Activated naive CD8-positive, alpha-beta T cell treated with anti-CD3 and anti-CD28 coated beads, Interleukin-2, amount 50 U/mL, for 16 hours (primary cell): ENCODE results near the gene SNRPD3.
"Not testable (repeated sequence)": the region's sequence is repeated elsewhere in the genome, so short reads cannot be mapped to it uniquely, and the experiment has no call there.

Experiments
- DNase-seq: peaks from one replicate; pipeline ENCODE4 v3.0.0-alpha.2; 2020; ENCODE audit warnings: low read depth, low spot score

The SNRPD3 gene

DNA sequence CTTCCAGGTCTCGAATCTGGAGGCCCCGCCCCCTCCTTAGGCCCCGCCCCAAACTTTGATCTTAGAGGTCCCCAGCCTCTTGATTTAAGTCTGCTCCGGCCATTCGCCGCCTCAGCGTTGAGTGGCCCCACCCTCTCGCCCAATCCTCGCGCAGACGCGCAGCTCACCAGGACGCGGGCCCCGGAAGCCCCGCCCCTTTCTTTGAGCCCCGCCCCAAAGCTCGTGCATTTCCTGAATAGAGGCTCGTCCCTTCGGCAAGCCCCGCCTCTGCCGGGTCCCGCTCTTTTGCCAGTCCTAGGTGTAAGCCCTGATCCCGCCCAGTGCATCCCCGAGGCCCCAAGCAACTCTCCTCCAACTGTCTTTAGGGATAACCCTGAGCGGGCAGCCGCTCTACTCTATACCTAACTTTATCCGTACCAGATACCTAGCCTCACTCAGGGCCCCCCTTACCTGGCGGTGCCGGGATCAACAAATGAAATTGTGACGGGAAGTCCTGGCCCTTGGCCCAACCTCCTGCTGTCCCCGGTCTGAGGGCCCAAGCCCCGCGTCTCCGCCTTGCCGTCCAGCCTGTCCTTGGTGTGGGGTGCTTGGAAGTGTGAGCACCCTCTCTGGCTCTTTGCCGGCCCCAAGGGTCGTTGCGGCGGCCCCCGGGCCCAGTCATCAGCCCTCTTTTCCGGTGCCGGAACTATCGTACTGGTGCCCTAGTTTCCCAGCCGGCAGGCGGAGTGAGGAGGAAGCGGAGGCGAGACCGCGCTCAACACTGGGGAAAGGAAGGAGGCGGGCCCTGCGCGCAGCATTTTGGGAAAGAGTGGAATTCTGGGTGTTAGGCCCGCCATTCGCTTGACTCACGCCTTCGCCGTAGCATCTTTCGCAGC, at the start of gene SNRPD3:
Gene SNRPD3, plus strand, starts transcription at position 835 of the 875 bp plus-strand sequence. CDS start 1,676 bp downstream, outside the sequence.
- DNase-seq = peak; percentile 100

DNA sequence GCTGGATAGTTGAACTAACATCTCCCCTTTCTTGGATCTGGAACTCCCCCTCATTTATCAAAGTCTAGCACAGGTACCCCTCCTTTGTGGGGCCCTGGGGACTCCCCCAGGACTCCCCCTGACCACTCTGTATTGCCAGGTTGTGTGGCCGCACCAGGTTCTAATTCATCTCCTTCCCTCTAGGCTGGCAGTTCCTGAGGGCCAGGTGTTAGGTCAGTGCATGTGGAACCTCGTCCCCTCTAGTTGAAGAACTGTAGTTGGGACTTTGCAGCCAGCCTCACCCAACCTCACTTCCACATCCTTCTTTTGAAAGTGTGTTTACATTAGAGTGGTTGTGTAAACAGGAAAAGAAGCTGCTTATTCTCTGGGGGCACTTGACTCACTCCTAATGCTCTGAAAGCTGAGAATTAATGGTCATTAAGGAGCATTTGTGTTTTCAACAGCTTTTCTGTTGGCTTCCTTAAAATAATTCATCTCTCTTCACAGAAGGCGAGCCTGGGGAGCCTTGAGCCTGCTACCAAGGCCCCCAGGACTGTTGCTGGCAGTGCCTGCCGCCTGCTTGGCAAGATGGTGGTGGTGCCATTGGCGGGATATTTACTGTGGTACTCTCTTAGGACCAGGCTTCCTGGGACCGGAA, 48.9 kb upstream of the SNRPD3 start:
- no peak for DNase-seq

DNA sequence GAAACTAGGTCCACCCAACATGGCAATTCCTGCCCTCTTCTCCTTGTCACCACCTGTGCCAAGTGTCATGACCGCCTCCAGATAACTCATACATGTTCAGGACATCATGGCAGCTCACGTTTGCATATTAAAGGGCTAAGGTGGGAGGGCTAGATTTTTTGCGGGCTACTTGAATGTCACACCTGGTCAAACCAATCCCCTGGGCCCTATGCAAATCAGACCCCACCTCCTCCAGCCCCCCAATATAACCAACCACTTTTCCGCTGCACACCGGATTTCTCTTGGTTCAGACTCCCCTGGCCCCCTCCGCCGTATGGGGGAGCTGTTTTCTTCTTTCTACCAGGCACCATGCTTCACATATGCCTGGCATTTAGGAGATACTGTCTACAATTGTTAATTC, 48.1 kb upstream of the SNRPD3 start:
- no peak for DNase-seq

DNA sequence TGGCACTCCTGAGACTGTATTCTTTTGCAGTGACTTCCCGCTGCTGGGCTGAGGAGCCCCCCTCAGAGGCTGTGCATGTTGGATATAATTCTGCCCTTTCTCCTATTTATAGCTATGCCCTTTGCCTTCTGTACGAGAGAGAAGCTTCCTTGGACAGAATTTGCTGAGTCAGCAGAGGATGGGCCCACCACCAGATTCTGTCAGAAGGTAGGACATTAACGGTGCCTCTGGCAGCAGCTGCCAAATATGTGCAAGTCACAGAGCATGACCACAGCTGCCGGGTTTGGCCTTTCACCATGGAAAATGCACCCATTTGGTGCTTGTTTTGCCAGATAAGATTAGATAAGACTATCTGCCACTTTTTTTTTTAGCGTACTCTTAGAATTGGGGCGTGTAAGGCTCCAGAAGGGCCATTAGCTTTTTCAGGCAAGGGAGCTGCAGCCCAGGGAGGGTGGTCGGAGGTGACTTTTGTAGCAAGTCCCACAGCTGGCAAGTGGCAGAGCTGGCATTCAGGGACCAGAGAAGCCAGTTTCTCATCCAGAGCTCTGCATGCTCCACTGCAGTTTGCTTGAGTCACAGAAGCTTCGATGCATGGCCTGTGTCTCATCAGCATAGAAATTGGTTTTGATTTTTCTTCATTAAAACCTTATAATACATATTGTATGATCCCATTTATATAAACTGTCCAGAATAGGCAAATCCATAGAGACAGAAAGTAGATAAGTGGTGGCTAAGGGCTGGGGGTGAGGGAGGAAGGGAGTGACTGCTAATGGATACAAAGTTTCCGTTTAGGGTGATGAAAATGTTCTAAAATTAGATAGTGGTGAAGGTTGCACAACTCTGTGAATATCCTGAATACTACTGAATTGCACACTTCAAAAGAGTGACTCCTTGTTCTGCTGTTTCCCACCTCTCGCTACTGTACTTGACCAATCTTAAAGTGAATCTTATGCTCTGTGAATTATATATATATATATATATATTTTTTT, 44.9 kb upstream of the SNRPD3 start:
- no peak for DNase-seq

DNA sequence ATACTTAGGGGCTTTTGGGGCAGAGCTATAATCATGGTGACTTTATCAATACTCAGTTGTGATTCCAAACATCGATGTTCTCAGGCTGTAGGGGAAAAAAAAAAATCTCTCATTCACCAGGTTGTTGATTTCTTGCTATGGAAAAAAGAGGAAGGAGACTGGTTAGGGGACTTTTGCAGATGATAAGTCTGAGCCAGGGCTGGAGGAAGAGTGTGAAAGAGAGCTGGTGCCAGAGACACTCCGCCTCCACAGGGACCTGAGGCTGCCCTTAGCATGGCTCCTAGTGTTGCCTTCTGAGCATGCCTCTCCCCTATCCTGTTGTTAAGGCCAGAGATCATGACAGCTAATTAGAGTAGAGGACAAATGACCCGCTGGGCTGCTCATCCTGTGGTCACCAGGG, 43.8 kb upstream of the SNRPD3 start:
- no peak for DNase-seq

DNA sequence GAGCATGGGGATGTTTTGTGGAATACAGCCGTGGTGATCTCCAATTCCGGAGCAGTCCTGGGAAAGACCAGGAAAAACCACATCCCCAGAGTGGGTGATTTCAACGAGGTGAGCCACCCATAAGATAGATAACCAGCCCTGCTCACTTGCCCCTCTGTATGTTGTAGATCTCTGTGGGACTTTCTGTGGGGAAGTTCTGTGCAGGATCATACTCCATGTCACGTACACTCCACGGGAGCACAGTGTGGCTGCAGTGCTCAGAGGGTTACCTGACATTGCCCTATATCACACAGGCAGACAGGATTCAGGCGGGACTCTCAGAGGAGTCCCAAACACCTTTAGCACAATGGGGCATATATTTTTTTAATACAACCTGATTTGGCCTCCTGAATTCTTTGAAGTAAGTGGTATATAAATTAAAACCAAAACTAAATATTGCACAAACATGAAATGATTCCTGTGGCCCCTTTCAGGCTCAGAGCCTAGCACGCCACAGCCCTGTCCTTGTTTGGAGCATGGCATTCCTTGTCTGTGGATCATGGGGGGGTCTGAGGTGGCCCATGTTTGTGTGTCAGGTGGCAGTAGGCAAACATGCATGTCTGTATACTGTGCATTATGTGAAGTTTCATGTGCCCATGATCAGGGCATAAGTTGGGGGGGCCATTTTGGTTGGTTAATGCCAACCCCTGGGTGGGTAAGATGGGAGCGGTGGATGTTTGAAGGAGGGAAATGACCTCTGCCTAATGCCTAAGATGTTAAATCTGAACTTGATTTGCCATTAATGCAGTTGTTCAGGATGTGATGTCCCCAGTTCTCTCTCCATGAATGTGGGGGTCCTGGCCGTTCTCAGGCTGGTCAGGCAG, 42.2 kb upstream of the SNRPD3 start:
- DNase-seq = no peak

DNA sequence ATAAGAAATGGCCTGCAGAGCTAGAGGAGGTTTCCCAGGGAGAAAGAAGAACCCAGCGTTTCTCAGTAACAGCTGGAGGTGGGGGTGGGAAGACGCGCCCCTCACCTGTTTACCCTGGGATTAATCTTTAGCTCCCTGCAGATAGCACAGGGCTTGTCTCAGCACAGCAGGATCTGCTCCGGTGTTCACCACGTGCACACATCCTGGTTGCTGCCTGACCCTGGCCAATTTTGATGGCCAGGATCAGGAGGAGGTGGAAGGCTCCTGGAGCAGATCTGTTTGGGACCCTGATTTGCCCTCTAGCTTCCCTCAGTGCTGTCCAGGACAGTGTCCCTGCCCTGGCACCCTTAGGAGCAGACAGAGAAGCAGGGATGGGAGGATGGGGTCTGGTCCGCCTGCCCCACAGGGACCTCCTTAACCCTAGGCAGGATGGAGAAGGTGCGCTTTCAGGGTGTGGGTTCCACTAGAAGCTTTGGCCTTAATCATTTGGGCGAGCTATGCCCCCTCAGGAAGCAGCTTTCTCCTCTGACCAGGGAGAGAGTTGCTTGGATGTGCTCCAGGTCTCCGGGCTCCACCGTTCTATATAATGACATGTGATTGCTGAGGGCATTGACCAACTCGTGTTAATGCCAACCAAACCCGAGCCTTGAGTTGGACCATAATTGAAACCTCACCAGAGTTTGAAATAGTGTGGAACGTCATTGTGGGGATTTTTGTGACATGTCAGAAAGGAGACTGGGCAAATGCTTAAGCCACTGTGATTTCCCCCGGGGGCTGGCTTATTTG, 41.4 kb upstream of the SNRPD3 start:
- no peak for DNase-seq

DNA sequence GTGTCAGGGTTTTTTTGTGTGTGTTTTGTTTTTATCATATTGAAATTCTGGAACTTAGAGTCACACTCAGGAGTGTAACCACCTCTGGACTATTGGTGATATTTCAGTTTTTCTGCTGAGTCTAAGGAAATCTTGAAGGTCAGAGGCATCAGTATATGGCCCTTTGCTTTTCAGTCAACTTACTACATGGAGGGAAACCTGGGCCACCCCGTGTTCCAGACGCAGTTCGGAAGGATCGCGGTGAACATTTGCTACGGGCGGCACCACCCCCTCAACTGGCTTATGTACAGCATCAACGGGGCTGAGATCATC, 40.8 kb upstream of the SNRPD3 start:
- DNase-seq = no peak

- no peak for DNase-seq
Observed at GRCh38 chr22:24516301-24516737, 39.5 kb upstream of the SNRPD3 start.

- DNase-seq = no peak
Observed at GRCh38 chr22:24517446-24517845, 38.4 kb upstream of the SNRPD3 start.

- DNase-seq = no peak
Observed at GRCh38 chr22:24518228-24518627, 37.6 kb upstream of the SNRPD3 start.

DNA sequence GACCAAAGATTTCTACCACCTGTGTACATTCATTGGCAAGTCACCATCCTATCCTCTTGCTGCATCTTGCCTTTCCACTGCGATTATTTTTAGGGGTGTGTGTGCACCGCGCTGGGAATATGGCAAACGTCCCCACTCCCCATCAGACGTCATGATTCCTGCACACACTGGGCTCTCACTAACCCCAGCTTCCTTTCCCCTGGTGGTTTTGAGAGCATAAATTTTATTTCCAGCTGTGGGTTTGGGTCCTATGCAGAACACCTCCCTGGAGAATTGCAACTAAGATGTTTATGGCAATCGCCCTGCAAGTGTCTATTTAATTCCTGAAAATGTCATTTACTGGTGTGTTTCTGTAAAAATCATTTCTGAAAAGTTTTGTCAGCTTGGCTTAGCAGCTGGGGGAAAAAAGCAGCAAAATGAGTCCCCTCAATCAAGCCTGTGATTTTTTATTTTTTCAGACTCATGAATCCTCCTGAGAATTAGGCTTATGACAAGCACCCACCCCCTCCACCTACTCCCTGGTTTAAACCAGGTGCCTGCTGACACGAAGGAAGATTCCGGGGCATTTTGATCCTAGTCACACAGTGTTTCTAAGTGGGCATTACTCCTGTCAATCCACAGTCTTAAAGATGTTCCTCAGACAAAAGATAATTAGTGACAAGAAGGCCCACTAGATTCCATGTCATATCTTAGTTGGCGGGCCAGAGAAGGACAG, 36.9 kb upstream of the SNRPD3 start:
- no peak for DNase-seq

DNA sequence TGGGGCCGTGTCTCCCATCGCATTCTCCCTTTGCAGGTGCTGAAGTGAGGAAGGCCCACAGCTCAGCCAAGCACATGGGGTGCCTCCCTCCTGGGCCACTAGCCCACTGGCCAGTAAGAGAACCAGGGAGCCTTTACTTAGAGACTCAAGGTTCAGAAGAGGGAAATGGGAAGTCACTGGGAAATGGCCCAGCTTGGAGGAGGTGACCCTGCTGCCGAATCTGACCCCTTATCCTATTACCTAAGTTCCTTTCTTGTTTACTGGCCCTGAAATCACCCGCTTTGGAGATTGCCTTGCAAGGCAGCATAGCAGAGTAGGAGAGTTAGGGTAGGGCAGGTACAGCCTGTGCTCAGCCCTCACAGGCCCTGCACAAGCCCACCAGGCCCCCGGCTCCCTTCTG, 36.3 kb upstream of the SNRPD3 start:
- DNase-seq = no peak

DNA sequence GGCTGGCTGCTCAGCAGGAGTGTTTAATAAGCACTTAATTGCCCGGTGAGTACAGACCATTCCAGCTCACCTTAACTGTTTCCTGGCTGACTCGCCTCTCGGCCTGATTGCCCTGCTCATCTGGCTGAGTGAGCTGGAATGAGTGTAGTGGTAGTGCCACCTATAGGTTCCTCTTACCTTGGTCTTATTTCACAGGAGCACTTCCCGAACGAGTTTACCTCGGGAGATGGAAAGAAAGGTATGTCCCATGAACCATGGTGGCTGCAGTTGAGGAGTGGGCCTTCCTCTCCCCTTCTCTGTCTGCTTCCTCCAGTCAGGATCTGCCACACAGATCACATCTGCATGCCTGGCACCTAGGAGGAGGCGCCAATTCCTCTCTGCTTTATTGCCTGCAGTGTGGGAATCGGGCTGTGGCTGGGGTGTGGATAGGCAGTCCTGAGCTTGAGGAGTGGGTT, 34.0 kb upstream of the SNRPD3 start:
- DNase-seq = no peak

GRCh38 chr22:24523873-24524272, 31.9 kb upstream of the SNRPD3 start:
- no peak for DNase-seq

- peak; percentile 51 for DNase-seq
Observed at GRCh38 chr22:24525416-24526037, 30.3 kb upstream of the SNRPD3 start.

DNA sequence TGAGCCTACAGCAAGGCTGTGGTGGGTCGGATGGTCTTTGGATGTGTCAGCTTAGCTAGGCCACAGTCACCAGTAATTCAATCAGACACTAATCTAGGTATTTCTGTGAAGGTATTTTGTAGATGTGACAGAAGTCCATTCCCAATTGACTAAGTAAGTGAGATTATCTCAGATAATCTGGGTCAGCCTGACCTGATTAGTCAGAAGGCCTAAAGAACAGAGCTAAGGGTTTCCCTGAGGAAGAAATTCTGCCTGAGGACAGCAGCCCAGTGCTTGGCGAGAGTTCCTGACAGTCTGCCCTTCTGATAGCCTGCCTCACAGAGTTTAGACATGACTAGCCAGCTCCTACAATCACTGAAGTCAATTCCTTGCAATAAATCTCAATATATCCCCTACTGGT, 29.6 kb upstream of the SNRPD3 start:
- no peak for DNase-seq

DNA sequence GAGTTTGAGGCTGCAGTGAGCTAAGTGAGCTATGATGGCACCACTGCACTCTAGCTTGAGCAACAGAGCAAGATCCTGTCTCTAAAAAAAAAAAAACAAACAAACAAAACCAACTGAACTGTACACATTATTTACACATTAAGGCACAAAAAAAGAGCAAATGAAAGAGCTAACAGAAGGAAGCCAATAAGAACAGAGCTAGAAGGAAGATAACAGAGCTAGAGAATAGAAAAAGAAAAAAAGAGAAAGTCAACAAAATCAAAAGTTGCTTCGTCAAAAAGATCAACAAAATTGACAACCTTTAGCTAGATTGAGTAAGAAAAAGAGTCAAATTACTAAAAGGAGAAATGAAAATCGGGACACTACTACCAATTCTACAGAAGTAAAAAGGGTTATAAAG, 25.9 kb upstream of the SNRPD3 start:
- no peak for DNase-seq

DNA sequence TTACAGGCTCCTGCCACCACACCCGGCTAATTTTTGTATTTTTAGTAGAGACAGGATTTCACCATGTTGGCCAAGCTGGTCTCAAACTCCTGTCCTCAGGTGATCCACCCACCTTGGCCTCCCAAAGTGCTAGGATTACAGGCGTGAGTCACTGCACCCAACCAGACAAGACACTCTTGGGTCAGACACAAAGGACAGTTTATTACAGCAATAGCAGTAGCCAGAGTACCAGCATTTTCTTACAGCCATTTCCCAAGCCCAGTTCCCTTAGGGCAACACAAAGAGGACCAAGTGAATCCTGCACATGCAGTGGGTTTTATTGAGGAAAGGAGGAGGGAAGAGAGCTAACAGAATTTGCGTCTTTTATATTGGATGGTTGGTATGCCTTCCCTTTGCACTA, 24.8 kb upstream of the SNRPD3 start:
- not testable (repeated sequence) for DNase-seq
